Fibroblast of skin of right quadriceps (primary cell): Measurements from ENCODE around the gene CHN2.

Experiments
- DNase-seq: peaks from one replicate; pipeline ENCODE4 v3.0.0-alpha.2; 2013

The CHN2 gene

GRCh38 chr7:29445736-29446135 is 251.2 kb downstream of the CHN2 start:
- DNase-seq: no peak

- no peak for DNase-seq
Observed at GRCh38 chr7:29447828-29448227, 253.3 kb downstream of the CHN2 start.

GRCh38 chr7:29449569-29450260 is 255.1 kb downstream of the CHN2 start:
- DNase-seq: no peak

GRCh38 chr7:29453021-29453420 is 258.4 kb downstream of the CHN2 start:
- DNase-seq: no peak

GRCh38 chr7:29454464-29454863 is 259.9 kb downstream of the CHN2 start:
- DNase-seq: no peak

GRCh38 chr7:29454899-29455451 is 260.4 kb downstream of the CHN2 start:
- DNase-seq: no peak

GRCh38 chr7:29457141-29457561 is 262.6 kb downstream of the CHN2 start:
- peak; percentile 9 for DNase-seq

GRCh38 chr7:29457565-29458011 is 263.0 kb downstream of the CHN2 start:
- DNase-seq: peak; percentile 79

- DNase-seq: no peak
Observed at GRCh38 chr7:29458933-29459332, 264.4 kb downstream of the CHN2 start.

- no peak for DNase-seq
Observed at GRCh38 chr7:29459589-29459988, 265.0 kb downstream of the CHN2 start.

- no peak for DNase-seq
Observed at GRCh38 chr7:29461996-29462395, 267.4 kb downstream of the CHN2 start.

GRCh38 chr7:29463504-29464158 is 269.1 kb downstream of the CHN2 start:
- DNase-seq: no peak

- DNase-seq: no peak
Observed at GRCh38 chr7:29464753-29465152, 270.2 kb downstream of the CHN2 start.

- DNase-seq: no peak
Observed at GRCh38 chr7:29467193-29467926, 272.8 kb downstream of the CHN2 start.

- DNase-seq: no peak
Observed at GRCh38 chr7:29468196-29468595, 273.6 kb downstream of the CHN2 start.

- no peak for DNase-seq
Observed at GRCh38 chr7:29469281-29469680, 274.7 kb downstream of the CHN2 start.

- no peak for DNase-seq
Observed at GRCh38 chr7:29469976-29470557, 275.5 kb downstream of the CHN2 start.

GRCh38 chr7:29471444-29472138 is 277.0 kb downstream of the CHN2 start:
- no peak for DNase-seq

- DNase-seq: no peak
Observed at GRCh38 chr7:29476916-29477315, 282.3 kb downstream of the CHN2 start.

- no peak for DNase-seq
Observed at GRCh38 chr7:29478226-29478625, 283.7 kb downstream of the CHN2 start.

- no peak for DNase-seq
Observed at GRCh38 chr7:29478687-29479240, 284.2 kb downstream of the CHN2 start.
